Peyer's patch (tissue), 4 donors: Measurements from ENCODE around the gene KIAA2012. TPM values are rescaled to one million over a fixed set of nuclear protein-coding genes. Genes with fewer than 3 reads are reported as not detected.

Experiments used
- DNase-seq, 3 donors: peaks; one replicate each; pipeline ENCODE4 v3.0.0-alpha.2; 2017 to 2019
- H3K27ac ChIP-seq, 4 donors: fragments of 200-600 bp; sonication (generic); one replicate each; pipeline ENCODE4 v1.5.1; 2016 to 2019
- H3K27me3 ChIP-seq, 2 donors: fragments of 200-600 bp; sonication (generic); one replicate each; pipeline ENCODE4 v1.5.1; 2019
- H3K36me3 ChIP-seq, 3 donors: fragments of 200-600 bp; sonication (generic); one replicate each; pipeline ENCODE4 v1.5.1; 2016 to 2019
- H3K4me1 ChIP-seq, 4 donors: fragments of 200-600 bp; sonication (generic); one replicate each; pipeline ENCODE4 v1.5.1; 2016 to 2019
- H3K4me3 ChIP-seq, 4 donors: fragments of 200-600 bp; sonication (generic); 1 replicate in 3 of 4; 2 replicates in 1 of 4; pipeline ENCODE4 v1.5.1; 2016 to 2019; ENCODE audit warnings: mild to moderate bottlenecking in 1 of 4
- H3K9me3 ChIP-seq, 4 donors: fragments of 200-600 bp; sonication (generic); one replicate each; pipeline ENCODE4 v1.5.1; 2016 to 2019; ENCODE audit warnings: mild to moderate bottlenecking in 1 of 4
- POLR2A ChIP-seq, 2 donors: fragments of 450-650 bp; IDR thresholded peaks; one replicate each; pipeline ENCODE4 v1.5.1; 2017; ENCODE audit warnings: antibody characterized with exemption in 2 of 2, mild to moderate bottlenecking in 2 of 2, moderate library complexity in 2 of 2
- total RNA-seq, 4 donors: library from RNA; depleted of rRNA; stranded (reverse); fragments of >200 nt; gene quantifications; one replicate each; pipeline ENCODE4 v1.1.0, GENCODE V29; 2016
- TF ChIP-seq, protein P1 (sequence below), 6 experiments: fragments of 450-650 bp in 4 of 6; fragments of 200-600 bp in 2 of 6; sonication (generic) in 1 of 6; IDR thresholded peaks; one replicate each; pipeline ENCODE4 v1.5.1; 2017 to 2019; ENCODE audit warnings: antibody characterized with exemption in 6 of 6, mild to moderate bottlenecking in 3 of 6, moderate library complexity in 1 of 6

The KIAA2012 gene
- total RNA-seq, 4 donors from 2014 or later: 0.27 TPM; not detected in 3

DNA sequence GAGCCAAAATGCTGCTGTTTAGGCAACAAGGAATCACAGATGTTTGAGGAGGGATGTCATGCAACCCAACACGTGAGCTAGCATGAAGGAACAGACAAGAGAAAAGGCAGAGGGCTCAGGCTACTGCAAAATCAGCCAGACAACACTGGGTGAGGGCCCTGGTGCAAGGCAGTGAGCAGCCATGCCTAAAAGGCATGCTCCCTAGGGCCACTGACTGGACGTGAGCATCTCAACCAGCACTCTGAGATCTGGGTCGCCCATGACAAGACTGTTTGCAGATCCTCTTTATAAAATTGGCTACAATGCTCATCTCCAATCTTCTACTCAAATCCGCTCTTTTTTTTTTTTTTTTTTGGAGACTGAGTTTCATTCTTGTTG lies 49.1 kb downstream of the KIAA2012 start:
- DNase-seq: no peak
- TF ChIP-seq, protein P1, sequence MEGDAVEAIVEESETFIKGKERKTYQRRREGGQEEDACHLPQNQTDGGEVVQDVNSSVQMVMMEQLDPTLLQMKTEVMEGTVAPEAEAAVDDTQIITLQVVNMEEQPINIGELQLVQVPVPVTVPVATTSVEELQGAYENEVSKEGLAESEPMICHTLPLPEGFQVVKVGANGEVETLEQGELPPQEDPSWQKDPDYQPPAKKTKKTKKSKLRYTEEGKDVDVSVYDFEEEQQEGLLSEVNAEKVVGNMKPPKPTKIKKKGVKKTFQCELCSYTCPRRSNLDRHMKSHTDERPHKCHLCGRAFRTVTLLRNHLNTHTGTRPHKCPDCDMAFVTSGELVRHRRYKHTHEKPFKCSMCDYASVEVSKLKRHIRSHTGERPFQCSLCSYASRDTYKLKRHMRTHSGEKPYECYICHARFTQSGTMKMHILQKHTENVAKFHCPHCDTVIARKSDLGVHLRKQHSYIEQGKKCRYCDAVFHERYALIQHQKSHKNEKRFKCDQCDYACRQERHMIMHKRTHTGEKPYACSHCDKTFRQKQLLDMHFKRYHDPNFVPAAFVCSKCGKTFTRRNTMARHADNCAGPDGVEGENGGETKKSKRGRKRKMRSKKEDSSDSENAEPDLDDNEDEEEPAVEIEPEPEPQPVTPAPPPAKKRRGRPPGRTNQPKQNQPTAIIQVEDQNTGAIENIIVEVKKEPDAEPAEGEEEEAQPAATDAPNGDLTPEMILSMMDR (IDR thresholded peaks at IDR 0.05): no peak
- TF ChIP-seq POLR2A (IDR thresholded peaks at IDR 0.05): no peak
- no peaks in the 10 kb centered on the region for H3K36me3 ChIP-seq
- no peak overlapping the region for H3K27ac ChIP-seq
- no peak overlapping the region for H3K4me3 ChIP-seq
- H3K27me3 ChIP-seq: no peaks in the 10 kb centered on the region
- H3K9me3 ChIP-seq: peaks cover 0 to 4% (median 0%) of the 10 kb centered on the region in 4 donors
- H3K4me1 ChIP-seq: no peaks in the 10 kb centered on the region

DNA sequence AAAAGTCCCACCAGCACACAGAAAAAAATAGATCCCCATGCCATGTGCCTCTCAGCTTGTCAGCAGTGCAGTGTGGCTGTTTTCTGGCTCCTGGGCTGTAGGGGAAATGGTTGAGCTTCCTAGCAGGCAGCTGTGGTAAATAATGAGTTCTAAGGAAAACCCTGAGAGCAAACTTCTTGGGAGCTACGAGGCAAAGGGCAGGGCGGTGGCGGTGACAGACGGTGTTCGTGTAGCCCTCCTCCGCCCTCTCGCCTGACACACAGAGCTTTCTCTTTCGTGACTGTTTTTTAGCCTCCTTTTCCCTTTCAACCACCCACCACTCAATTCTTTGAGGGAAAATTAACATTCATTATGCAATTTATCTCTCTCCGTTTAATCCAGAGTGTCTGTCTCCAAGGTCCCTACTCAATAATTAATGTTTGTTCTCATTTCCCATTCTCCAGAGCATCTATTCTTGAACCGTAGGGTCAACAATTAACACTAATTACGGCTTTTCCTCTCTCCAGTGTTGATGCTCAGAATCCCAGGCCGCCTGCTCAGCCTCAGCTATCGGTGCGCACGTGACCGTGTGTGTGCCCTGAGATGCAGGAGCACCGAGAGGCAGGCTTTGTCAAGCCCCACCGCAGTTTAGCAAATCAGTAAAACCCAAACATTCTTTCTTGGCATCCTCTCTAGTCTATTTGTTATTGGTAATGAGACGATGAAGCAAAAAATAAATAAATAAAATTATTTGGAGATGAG lies 50.1 kb downstream of the KIAA2012 start:
- peaks cover 0 to 4% (median 0%) of the 10 kb centered on the region in 4 donors for H3K9me3 ChIP-seq
- no peak overlapping the region for H3K4me3 ChIP-seq
- H3K36me3 ChIP-seq: no peaks in the 10 kb centered on the region
- no peaks in the 10 kb centered on the region for H3K27me3 ChIP-seq
- H3K4me1 ChIP-seq: no peaks in the 10 kb centered on the region
- DNase-seq: peak in 2 of 3 donors; percentile 50 to 60
- peak overlapping the region in 3 of 4 donors; percentile 22 to 35 (median 33) for H3K27ac ChIP-seq
- no peak for TF ChIP-seq POLR2A (IDR thresholded peaks at IDR 0.05)
- TF ChIP-seq, protein P1 (IDR thresholded peaks at IDR 0.05): no peak

DNA sequence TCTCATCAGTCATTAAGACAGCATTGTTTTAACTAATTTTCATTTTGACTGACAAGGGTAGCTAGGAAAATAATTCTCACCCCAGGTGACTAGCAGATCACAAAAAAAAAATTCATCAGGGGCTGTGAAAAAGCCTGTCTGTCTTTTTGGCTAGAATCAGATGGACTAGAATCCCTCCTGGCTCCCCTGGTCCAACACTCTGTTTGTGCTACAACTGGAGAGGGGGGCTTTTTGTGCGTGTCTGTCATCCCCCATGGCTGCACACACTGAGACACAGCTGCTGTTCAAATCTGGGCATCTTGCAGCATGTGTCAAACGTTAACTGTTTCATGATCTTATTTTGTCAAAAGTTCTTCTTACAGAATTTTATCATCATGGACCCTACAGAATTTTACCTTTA lies 51.2 kb downstream of the KIAA2012 start:
- TF ChIP-seq, protein P1 (IDR thresholded peaks at IDR 0.05): no peak
- no peak for TF ChIP-seq POLR2A (IDR thresholded peaks at IDR 0.05)
- H3K27me3 ChIP-seq: no peaks in the 10 kb centered on the region
- no peak for DNase-seq
- H3K4me1 ChIP-seq: no peaks in the 10 kb centered on the region
- H3K27ac ChIP-seq: no peak overlapping the region
- no peaks in the 10 kb centered on the region for H3K36me3 ChIP-seq
- H3K9me3 ChIP-seq: peaks cover 0 to 4% (median 0%) of the 10 kb centered on the region in 4 donors
- H3K4me3 ChIP-seq: no peak overlapping the region

DNA sequence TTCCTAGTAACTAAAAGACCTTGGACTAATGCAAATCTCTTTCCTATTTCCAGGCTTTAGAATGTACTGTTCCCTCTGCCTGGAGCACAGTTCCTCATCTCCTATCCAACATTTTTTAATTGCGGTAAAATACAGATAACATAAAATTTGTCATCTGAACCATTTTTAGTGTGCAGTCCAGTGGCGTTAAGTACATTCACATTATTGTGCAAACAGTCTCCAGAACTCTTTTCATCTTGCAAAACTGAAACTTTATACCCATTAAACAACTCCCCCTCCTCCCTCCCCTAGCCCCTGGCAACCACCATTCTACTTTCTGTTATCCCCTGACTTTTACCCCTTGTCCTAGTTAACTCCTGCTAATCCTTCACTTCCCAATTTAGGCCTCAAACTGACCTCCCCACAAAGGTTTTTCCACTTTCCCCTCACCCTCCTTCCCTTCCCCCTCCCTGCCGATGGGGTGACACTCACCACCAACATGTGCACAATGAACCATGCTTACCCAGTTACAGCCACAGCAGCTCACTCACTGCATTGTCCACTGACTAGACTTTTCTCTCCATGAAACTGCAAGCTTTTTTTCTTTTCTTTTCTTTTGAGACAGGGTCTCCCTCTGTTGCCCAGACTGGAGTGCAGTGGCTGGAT lies 54.8 kb downstream of the KIAA2012 start:
- no peak for DNase-seq
- Histone ChIP-seq H3K36me3 (no peaks in the 10 kb centered on the region), H3K4me3 (no peak overlapping the region), H3K4me1 (no peaks in the 10 kb centered on the region), H3K27me3 (no peaks in the 10 kb centered on the region), H3K27ac (peak overlapping the region in 2 of 4 donors; percentile 25 to 35), H3K9me3 (no peaks in the 10 kb centered on the region)
- TF ChIP-seq POLR2A (IDR thresholded peaks at IDR 0.05): no peak
- TF ChIP-seq, protein P1 (IDR thresholded peaks at IDR 0.05): no peak

DNA sequence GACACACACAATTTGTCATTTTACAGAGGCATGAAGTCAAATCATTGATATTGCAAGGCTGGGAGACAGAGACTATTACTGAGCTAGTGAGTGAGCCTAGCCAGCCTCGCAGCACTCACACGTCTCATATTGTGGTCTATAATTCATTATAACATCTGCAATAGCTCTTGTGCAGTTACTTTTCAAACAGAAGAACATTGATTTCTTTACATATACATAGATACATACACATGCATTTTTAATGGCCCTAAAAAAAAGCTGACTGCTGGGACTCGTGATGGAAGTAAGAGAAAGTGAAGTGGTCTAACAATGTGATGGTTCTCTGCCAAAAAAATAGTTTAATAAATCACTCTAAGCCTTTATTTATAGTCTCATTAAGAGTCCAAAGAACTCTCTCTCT lies 56.8 kb downstream of the KIAA2012 start:
- Histone ChIP-seq H3K9me3 (no peaks in the 10 kb centered on the region), H3K4me1 (no peaks in the 10 kb centered on the region), H3K36me3 (no peaks in the 10 kb centered on the region), H3K27ac (no peak overlapping the region), H3K4me3 (no peak overlapping the region), H3K27me3 (no peaks in the 10 kb centered on the region)
- TF ChIP-seq, protein P1 (IDR thresholded peaks at IDR 0.05): no peak
- no peak for TF ChIP-seq POLR2A (IDR thresholded peaks at IDR 0.05)
- no peak for DNase-seq
